Colonic mucosa (tissue), 4 donors: ENCODE results near the gene ENKUR. TPM values are rescaled to one million over a fixed set of nuclear protein-coding genes. Genes with fewer than 3 reads are reported as not detected.

Experiments used
- DNase-seq: peaks from one replicate; pipeline ENCODE4 v3.0.0-alpha.2; 2020
- H3K27ac ChIP-seq: fragments of 200-600 bp; one replicate; pipeline ENCODE4 v1.8.0; 2021
- H3K27me3 ChIP-seq: fragments of 200-600 bp; one replicate; pipeline ENCODE4 v1.8.0; 2021
- H3K36me3 ChIP-seq: fragments of 200-600 bp; one replicate; pipeline ENCODE4 v1.8.0; 2021
- H3K4me1 ChIP-seq: fragments of 200-600 bp; one replicate; pipeline ENCODE4 v1.8.0; 2021; ENCODE audit warnings: mild to moderate bottlenecking
- H3K4me3 ChIP-seq: fragments of 200-600 bp; one replicate; pipeline ENCODE4 v1.8.0; 2021
- H3K9ac ChIP-seq, 2 donors: one replicate each; pipeline ENCODE4 v1.7.0; 2013; ENCODE audit warnings: control low read depth in 2 of 2, low read depth in 2 of 2, low read length in 2 of 2
- H3K9me3 ChIP-seq: fragments of 200-600 bp; one replicate; pipeline ENCODE4 v1.8.0; 2021
- intact Hi-C: fragments of 100-400 bp; cut with DNase I; formaldehyde crosslinking; loops from one replicate; pipeline ENCODE4 v1.14.1; 2022
- total RNA-seq, 2 donors: library from RNA; stranded (reverse); fragmentation: NEBNext Ultra II Directional in 1 of 2; extraction: Animal tissue kit (Norgen Biotek cat#: 25700) in 1 of 2; gene quantifications; one replicate each; pipeline ENCODE4 v1.2.1, GENCODE V29; 2021
- TF ChIP-seq, protein P1 (sequence below): fragments of 200-600 bp; IDR thresholded peaks from one replicate; pipeline ENCODE4 v1.8.0; 2022; ENCODE audit warnings: antibody characterized with exemption, mild to moderate bottlenecking
- donor health status: healthy.
- donor health status: DM: no; HTN: no; CAD: no.
- donor health status: DM: no; HTN: no; CAD: no.

The ENKUR gene
- total RNA-seq, 2 donors from 2014 or later, result 0.20 to 0.48 TPM

DNA sequence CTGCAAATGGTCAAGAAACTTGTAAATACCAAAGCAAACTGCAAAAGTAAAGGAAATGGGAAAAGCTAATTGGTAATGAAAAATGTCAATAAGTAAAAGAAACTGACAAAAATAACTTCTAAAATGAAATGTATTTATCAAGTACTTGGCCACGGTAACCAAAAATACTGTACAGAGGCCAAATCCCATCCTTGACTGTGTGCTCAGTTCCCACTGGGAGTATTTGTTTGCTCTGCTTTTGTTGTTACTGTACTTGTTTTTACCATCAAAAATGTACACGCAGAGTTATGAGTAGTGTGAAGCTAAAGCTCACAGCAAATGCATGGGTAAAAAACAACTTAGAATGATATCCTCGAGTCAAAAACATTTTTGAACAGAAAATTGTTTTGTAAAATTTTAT, 31.1 kb downstream of the ENKUR start:
- H3K9ac ChIP-seq, result no peak overlapping the region
- TF ChIP-seq, protein P1, sequence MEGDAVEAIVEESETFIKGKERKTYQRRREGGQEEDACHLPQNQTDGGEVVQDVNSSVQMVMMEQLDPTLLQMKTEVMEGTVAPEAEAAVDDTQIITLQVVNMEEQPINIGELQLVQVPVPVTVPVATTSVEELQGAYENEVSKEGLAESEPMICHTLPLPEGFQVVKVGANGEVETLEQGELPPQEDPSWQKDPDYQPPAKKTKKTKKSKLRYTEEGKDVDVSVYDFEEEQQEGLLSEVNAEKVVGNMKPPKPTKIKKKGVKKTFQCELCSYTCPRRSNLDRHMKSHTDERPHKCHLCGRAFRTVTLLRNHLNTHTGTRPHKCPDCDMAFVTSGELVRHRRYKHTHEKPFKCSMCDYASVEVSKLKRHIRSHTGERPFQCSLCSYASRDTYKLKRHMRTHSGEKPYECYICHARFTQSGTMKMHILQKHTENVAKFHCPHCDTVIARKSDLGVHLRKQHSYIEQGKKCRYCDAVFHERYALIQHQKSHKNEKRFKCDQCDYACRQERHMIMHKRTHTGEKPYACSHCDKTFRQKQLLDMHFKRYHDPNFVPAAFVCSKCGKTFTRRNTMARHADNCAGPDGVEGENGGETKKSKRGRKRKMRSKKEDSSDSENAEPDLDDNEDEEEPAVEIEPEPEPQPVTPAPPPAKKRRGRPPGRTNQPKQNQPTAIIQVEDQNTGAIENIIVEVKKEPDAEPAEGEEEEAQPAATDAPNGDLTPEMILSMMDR, result no peak
- H3K4me3 ChIP-seq, result no peak overlapping the region
- H3K4me1 ChIP-seq, result no peaks in the 10 kb centered on the region
- intact Hi-C loops, result no loop called here
- no peaks in the 10 kb centered on the region for H3K27me3 ChIP-seq
- H3K9me3 ChIP-seq, result no peaks in the 10 kb centered on the region
- H3K36me3 ChIP-seq, result no peaks in the 10 kb centered on the region
- H3K27ac ChIP-seq, result no peak overlapping the region
- DNase-seq, result no peak

DNA sequence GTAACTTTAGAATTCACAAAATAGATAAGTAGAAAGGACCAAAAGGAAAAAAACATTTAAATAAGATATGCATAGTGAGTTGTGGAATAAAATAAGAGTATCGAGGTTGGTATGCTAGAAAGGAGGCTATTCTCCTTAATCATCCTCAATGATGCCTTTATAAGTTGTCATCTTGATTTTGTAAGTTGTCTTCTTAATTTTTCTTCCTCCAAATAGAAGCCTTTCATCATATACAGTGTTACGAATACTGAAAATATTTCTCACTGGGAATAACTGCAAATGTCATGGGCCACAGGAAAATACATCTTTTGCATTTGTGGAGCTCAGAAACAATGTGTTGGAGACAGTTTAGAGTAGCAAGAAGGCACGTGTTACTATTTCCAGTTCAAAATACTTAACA, 32.0 kb downstream of the ENKUR start:
- H3K9me3 ChIP-seq, result no peaks in the 10 kb centered on the region
- no peak for DNase-seq
- H3K36me3 ChIP-seq, result no peaks in the 10 kb centered on the region
- H3K27me3 ChIP-seq, result no peaks in the 10 kb centered on the region
- H3K9ac ChIP-seq, result no peak overlapping the region
- H3K4me1 ChIP-seq, result no peaks in the 10 kb centered on the region
- intact Hi-C loops, result no loop called here
- TF ChIP-seq, protein P1, result no peak
- no peak overlapping the region for H3K27ac ChIP-seq
- H3K4me3 ChIP-seq, result no peak overlapping the region

- Histone ChIP-seq H3K4me1 (no peaks in the 10 kb centered on the region), H3K27me3 (no peaks in the 10 kb centered on the region), H3K36me3 (no peaks in the 10 kb centered on the region), H3K4me3 (no peak overlapping the region), H3K27ac (no peak overlapping the region), H3K9me3 (no peaks in the 10 kb centered on the region), H3K9ac (no peak overlapping the region)
- TF ChIP-seq, protein P1, result no peak
- DNase-seq, result no peak
- intact Hi-C loops, result no loop called here
Observed at GRCh38 chr10:24983130-24983529, 32.8 kb downstream of the ENKUR start.

- no peaks in the 10 kb centered on the region for H3K9me3 ChIP-seq
- intact Hi-C loops, result no loop called here
- H3K4me1 ChIP-seq, result no peaks in the 10 kb centered on the region
- H3K36me3 ChIP-seq, result no peaks in the 10 kb centered on the region
- H3K9ac ChIP-seq, result no peak overlapping the region
- TF ChIP-seq, protein P1, result no peak
- DNase-seq, result no peak
- H3K27ac ChIP-seq, result no peak overlapping the region
- H3K27me3 ChIP-seq, result no peaks in the 10 kb centered on the region
- no peak overlapping the region for H3K4me3 ChIP-seq
Observed at GRCh38 chr10:24982319-24983112, 33.4 kb downstream of the ENKUR start.

GRCh38 chr10:24981161-24981710, 34.7 kb downstream of the ENKUR start:
- TF ChIP-seq, protein P1, result no peak
- Histone ChIP-seq H3K9me3 (no peaks in the 10 kb centered on the region), H3K4me3 (no peak overlapping the region), H3K27ac (no peak overlapping the region), H3K36me3 (no peaks in the 10 kb centered on the region), H3K9ac (no peak overlapping the region), H3K4me1 (no peaks in the 10 kb centered on the region), H3K27me3 (no peaks in the 10 kb centered on the region)
- intact Hi-C loops, result no loop called here
- no peak for DNase-seq
